Astrocyte (in vitro differentiated cells and primary cell): ENCODE measurements around the gene NID2. TPM values are rescaled to one million over a fixed set of nuclear protein-coding genes. Genes with fewer than 3 reads are reported as not detected.

Source experiments
- DNase-seq: peaks from one replicate; pipeline ENCODE4 v3.0.0-alpha.2; 2010; ENCODE audit warnings: low read depth
- FAIRE-seq: peaks from 2 replicates; lab custom pipeline; 2011; peaks lifted over from hg19 to GRCh38; lab: Jason Lieb, UNC
- H2AFZ ChIP-seq: 2 replicates; pipeline ENCODE4 v1.6.0; 2012; ENCODE audit warnings: low read depth, low read length, inconsistent platforms
- H3K27ac ChIP-seq: 2 replicates; pipeline ENCODE4 v1.5.1; 2011; ENCODE audit warnings: low read depth, low read length, inconsistent platforms
- H3K27me3 ChIP-seq: 2 replicates; pipeline ENCODE4 v1.6.0; 2011; ENCODE audit warnings: low read length, inconsistent platforms; ENCODE audit not compliant: insufficient read depth
- H3K36me3 ChIP-seq: 2 replicates; pipeline ENCODE4 v1.5.1; 2011; ENCODE audit warnings: low read length, inconsistent platforms; ENCODE audit not compliant: insufficient read depth
- H3K4me1 ChIP-seq: 2 replicates; pipeline ENCODE4 v1.5.1; 2011; ENCODE audit warnings: low read length, inconsistent platforms; ENCODE audit not compliant: insufficient read depth
- H3K4me2 ChIP-seq: 2 replicates; pipeline ENCODE4 v1.6.0; 2012; ENCODE audit warnings: low read length, inconsistent platforms
- H3K4me3 ChIP-seq: 2 replicates; pipeline ENCODE4 v1.5.1; 2011; ENCODE audit warnings: low read depth, mild to moderate bottlenecking, low read length, inconsistent platforms; ENCODE audit not compliant: insufficient read depth
- H3K79me2 ChIP-seq: 2 replicates; pipeline ENCODE4 v1.6.0; 2012; ENCODE audit warnings: mild to moderate bottlenecking, low read length, inconsistent platforms; ENCODE audit not compliant: insufficient read depth
- H3K9ac ChIP-seq: 2 replicates; pipeline ENCODE4 v1.6.0; 2012; ENCODE audit warnings: mild to moderate bottlenecking, low read length, inconsistent platforms
- H3K9me3 ChIP-seq: 2 replicates; pipeline ENCODE4 v1.5.1; 2012; ENCODE audit warnings: low read depth, mild to moderate bottlenecking, low read length, inconsistent platforms; ENCODE audit not compliant: insufficient read depth
- H4K20me1 ChIP-seq: 2 replicates; pipeline ENCODE4 v1.6.0; 2012; ENCODE audit warnings: low read length, inconsistent platforms; ENCODE audit not compliant: insufficient read depth
- H3K27ac Mint-ChIP-seq: one replicate; pipeline ENCODE4 v1.8.0; 2021; ENCODE audit warnings: mild to moderate bottlenecking, mixed read lengths; ENCODE audit not compliant: unreplicated experiment
- H3K27me3 Mint-ChIP-seq: one replicate; pipeline ENCODE4 v1.8.0; 2021; ENCODE audit warnings: low read depth, mixed read lengths; ENCODE audit not compliant: unreplicated experiment
- H3K36me3 Mint-ChIP-seq: one replicate; pipeline ENCODE4 v1.8.0; 2021; ENCODE audit warnings: low read depth, mixed read lengths; ENCODE audit not compliant: unreplicated experiment
- H3K4me1 Mint-ChIP-seq: one replicate; pipeline ENCODE4 v1.8.0; 2021; ENCODE audit warnings: low read depth, mixed read lengths; ENCODE audit not compliant: unreplicated experiment
- H3K4me3 Mint-ChIP-seq: one replicate; pipeline ENCODE4 v1.8.0; 2021; ENCODE audit warnings: mild to moderate bottlenecking, moderate library complexity, mixed read lengths; ENCODE audit not compliant: unreplicated experiment
- H3K9me3 Mint-ChIP-seq: one replicate; pipeline ENCODE4 v1.8.0; 2021; ENCODE audit warnings: mild to moderate bottlenecking, mixed read lengths; ENCODE audit not compliant: unreplicated experiment
- CTCF ChIP-seq: IDR thresholded peaks from 2 replicates; pipeline ENCODE4 v1.5.1; 2011; ENCODE audit warnings: low read depth, mild to moderate bottlenecking, inconsistent platforms, low read length, moderate library complexity; ENCODE audit not compliant: insufficient read depth
- EZH2 ChIP-seq: IDR thresholded peaks from 2 replicates; pipeline ENCODE4 v1.6.1; 2012; ENCODE audit warnings: mild to moderate bottlenecking, low read length, inconsistent platforms; ENCODE audit not compliant: insufficient read depth
- total RNA-seq: library from RNA; stranded (reverse); gene quantifications from 2 replicates; pipeline ENCODE4 v1.2.1, GENCODE V29; 2021

Gene NID2
- total RNA-seq, 1 donor from 2014 or later, result 22.3 TPM

GRCh38 chr14:52111583-52111982, 42.7 kb upstream of the NID2 start:
- no peaks in the 10 kb centered on the region for H3K27me3 ChIP-seq
- H3K9me3 Mint-ChIP-seq, result no peaks in the 10 kb centered on the region
- no peak overlapping the region for H3K27ac Mint-ChIP-seq
- DNase-seq, result peak; percentile 63
- no peaks in the 10 kb centered on the region for H4K20me1 ChIP-seq
- H3K9me3 ChIP-seq, result no peaks in the 10 kb centered on the region
- no peak for FAIRE-seq
- no peak overlapping the region for H3K4me3 Mint-ChIP-seq
- no peak overlapping the region for H3K9ac ChIP-seq
- no peaks in the 10 kb centered on the region for H3K27me3 Mint-ChIP-seq
- no peaks in the 10 kb centered on the region for H3K36me3 Mint-ChIP-seq
- H3K4me2 ChIP-seq, result no peak overlapping the region
- no peak overlapping the region for H2AFZ ChIP-seq
- H3K36me3 ChIP-seq, result no peaks in the 10 kb centered on the region
- H3K4me1 ChIP-seq, result peaks cover 10% of the 10 kb centered on the region
- no peaks in the 10 kb centered on the region for H3K79me2 ChIP-seq
- TF ChIP-seq CTCF, result no peak
- no peak for TF ChIP-seq EZH2
- peaks cover 9% of the 10 kb centered on the region for H3K4me1 Mint-ChIP-seq
- H3K27ac ChIP-seq, result peak overlapping the region; percentile 81
- H3K4me3 ChIP-seq, result no peak overlapping the region

- no peak overlapping the region for H3K4me3 ChIP-seq
- no peaks in the 10 kb centered on the region for H3K36me3 ChIP-seq
- Mint-ChIP-seq H3K36me3 (no peaks in the 10 kb centered on the region), H3K9me3 (no peaks in the 10 kb centered on the region), H3K4me1 (peaks cover 9% of the 10 kb centered on the region), H3K27ac (no peak overlapping the region), H3K27me3 (no peaks in the 10 kb centered on the region), H3K4me3 (no peak overlapping the region)
- peaks cover 10% of the 10 kb centered on the region for H3K4me1 ChIP-seq
- H3K9me3 ChIP-seq, result no peaks in the 10 kb centered on the region
- H4K20me1 ChIP-seq, result no peaks in the 10 kb centered on the region
- peak overlapping the region; percentile 26 for H3K9ac ChIP-seq
- peak overlapping the region; percentile 35 for H3K4me2 ChIP-seq
- H3K27ac ChIP-seq, result peak overlapping the region; percentile 45
- TF ChIP-seq EZH2 (no peak), CTCF (no peak)
- FAIRE-seq (no peak), DNase-seq (peak; percentile 29)
- no peaks in the 10 kb centered on the region for H3K79me2 ChIP-seq
- no peak overlapping the region for H2AFZ ChIP-seq
- H3K27me3 ChIP-seq, result no peaks in the 10 kb centered on the region
Observed at GRCh38 chr14:52110441-52111086, 41.7 kb upstream of the NID2 start.

GRCh38 chr14:52108823-52109222, 40.0 kb upstream of the NID2 start:
- H2AFZ ChIP-seq, result no peak overlapping the region
- TF ChIP-seq CTCF, result no peak
- TF ChIP-seq EZH2, result no peak
- H3K4me3 ChIP-seq, result no peak overlapping the region
- FAIRE-seq (no peak), DNase-seq (no peak)
- Mint-ChIP-seq H3K4me1 (peaks cover 9% of the 10 kb centered on the region), H3K27me3 (no peaks in the 10 kb centered on the region), H3K4me3 (no peak overlapping the region), H3K27ac (no peak overlapping the region), H3K36me3 (no peaks in the 10 kb centered on the region), H3K9me3 (no peaks in the 10 kb centered on the region)
- H3K9ac ChIP-seq, result no peak overlapping the region
- H3K36me3 ChIP-seq, result no peaks in the 10 kb centered on the region
- peaks cover 10% of the 10 kb centered on the region for H3K4me1 ChIP-seq
- H3K79me2 ChIP-seq, result no peaks in the 10 kb centered on the region
- H4K20me1 ChIP-seq, result no peaks in the 10 kb centered on the region
- no peaks in the 10 kb centered on the region for H3K27me3 ChIP-seq
- H3K4me2 ChIP-seq, result no peak overlapping the region
- no peak overlapping the region for H3K27ac ChIP-seq
- no peaks in the 10 kb centered on the region for H3K9me3 ChIP-seq
